Vagina (tissue), 2 donors: ENCODE measurements around the gene TMOD2.

Experiments
- CTCF ChIP-seq, 3 experiments: fragments of 450-650 bp in 2 of 3; fragments of 200-600 bp in 1 of 3; sonication (generic) in 1 of 3; IDR thresholded peaks; one replicate each; pipeline ENCODE4 v1.5.1; 2017 to 2019; ENCODE audit warnings: antibody characterized with exemption in 3 of 3, mild to moderate bottlenecking in 2 of 3, moderate library complexity in 2 of 3
- POLR2AphosphoS5 ChIP-seq, 2 donors: sonication (generic); formaldehyde crosslinking; IDR thresholded peaks; one replicate each; pipeline ENCODE4 v1.9.0; 2017; ENCODE audit warnings: antibody characterized with exemption in 2 of 2, mild to moderate bottlenecking in 2 of 2, low read depth in 1 of 2; ENCODE audit not compliant: insufficient read depth in 1 of 2

DNA sequence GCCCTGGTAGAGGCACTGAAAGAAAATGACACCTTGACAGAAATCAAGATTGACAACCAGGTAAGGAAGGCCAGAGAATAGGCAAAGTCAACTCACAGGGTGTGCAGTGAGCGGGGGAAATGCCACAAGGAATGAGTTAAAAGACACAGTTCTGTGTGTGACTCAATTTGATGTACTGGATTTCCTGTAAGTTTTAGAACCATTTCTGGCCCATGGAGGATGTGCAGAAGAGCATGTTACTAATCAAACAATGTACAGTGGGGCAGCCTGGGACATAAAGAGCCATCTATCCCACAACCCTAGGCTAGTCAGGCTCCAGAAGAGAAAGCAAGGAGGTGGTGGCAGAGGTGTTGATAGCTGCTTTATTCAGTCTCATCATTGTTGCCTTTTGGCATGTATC is 46.9 kb downstream of the TMOD2 start:
- TF ChIP-seq CTCF (IDR thresholded peaks at IDR 0.05) (no peak), POLR2AphosphoS5 (IDR thresholded peaks at IDR 0.05; ENCODE audit: insufficient read depth in 1 of 2, low read depth in 1 of 2) (no peak)
